Measurements from ENCODE around the gene CHRM5.

DNA sequence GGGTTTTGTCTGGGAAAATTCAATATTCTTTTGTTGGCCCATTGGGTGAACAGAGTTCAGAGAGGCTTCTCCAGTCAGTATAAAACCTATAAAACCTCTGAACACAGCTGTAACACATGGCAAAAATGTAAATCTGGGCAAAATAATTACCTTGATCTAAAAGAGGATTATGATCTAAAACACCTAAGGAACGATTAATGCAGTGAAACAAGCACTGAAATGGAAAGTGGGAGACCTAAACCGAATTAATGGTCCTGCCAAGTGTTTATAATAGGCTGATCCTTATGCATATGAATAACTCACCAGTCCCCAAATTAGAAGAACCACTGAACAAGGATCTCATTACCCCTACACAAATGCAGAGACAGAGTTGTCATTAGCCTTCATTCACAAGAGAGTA is 38.1 kb downstream of the CHRM5 start:
- TF ChIP-seq POLR2AphosphoS5 (IDR thresholded peaks at IDR 0.05): no peak
- TF ChIP-seq, protein P1, sequence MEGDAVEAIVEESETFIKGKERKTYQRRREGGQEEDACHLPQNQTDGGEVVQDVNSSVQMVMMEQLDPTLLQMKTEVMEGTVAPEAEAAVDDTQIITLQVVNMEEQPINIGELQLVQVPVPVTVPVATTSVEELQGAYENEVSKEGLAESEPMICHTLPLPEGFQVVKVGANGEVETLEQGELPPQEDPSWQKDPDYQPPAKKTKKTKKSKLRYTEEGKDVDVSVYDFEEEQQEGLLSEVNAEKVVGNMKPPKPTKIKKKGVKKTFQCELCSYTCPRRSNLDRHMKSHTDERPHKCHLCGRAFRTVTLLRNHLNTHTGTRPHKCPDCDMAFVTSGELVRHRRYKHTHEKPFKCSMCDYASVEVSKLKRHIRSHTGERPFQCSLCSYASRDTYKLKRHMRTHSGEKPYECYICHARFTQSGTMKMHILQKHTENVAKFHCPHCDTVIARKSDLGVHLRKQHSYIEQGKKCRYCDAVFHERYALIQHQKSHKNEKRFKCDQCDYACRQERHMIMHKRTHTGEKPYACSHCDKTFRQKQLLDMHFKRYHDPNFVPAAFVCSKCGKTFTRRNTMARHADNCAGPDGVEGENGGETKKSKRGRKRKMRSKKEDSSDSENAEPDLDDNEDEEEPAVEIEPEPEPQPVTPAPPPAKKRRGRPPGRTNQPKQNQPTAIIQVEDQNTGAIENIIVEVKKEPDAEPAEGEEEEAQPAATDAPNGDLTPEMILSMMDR (IDR thresholded peaks at IDR 0.05): no peak
- TF ChIP-seq EP300 (IDR thresholded peaks at IDR 0.05): no peak
